ENCODE data around the gene ATF7.
A peak's percentile ranks its signal among the peaks of the same experiment; 100 is the strongest.

ATF7 gene

GRCh38 chr12:53564941-53565340, 61.2 kb downstream of the ATF7 start:
- CTCF ChIA-PET, result interaction anchor here (0.6 kb wide), 2 partner anchors 192 to 646 kb away, joined by 3 to 4 read pairs; no protein-coding TSS in a partner anchor
- POLR2A ChIA-PET, result interaction anchor here (0.5 kb wide), 1 partner anchor 110 kb away, joined by 3 read pairs; no protein-coding TSS in a partner anchor
- Histone ChIP-seq H3K36me3 (ENCODE audit: control insufficient read depth in 2 of 2, insufficient read depth in 1 of 2, low read length in 2 of 2) (no peaks in the 10 kb centered on the region), H3K4me3 (ENCODE audit: low read depth, low read length) (no peak overlapping the region), H3K4me1 (ENCODE audit: control insufficient read depth, insufficient read depth, low read length) (peaks cover 21% of the 10 kb centered on the region; the same call in 1 of the 2 replicates), H3K9me3 (ENCODE audit: control insufficient read depth, insufficient read depth, low read depth, low read length) (no peaks in the 10 kb centered on the region), H3K27ac (ENCODE audit: extremely low read depth, low read depth, low read length) (no peak overlapping the region)
- no peak for TF ChIP-seq ZNF776 (tag by site-specific recombination; IDR thresholded peaks at IDR 0.05; ENCODE audit: borderline replicate concordance)
- no peak for TF ChIP-seq ZNF223 (tag by site-specific recombination; IDR thresholded peaks at IDR 0.05)
- no peak for TF ChIP-seq ELK4 (IDR thresholded peaks at IDR 0.05; ENCODE audit: borderline replicate concordance, low read depth, low read length)
- no peak for TF ChIP-seq ZNF37A (tag by site-specific recombination; IDR thresholded peaks at IDR 0.05)
- no peak for TF ChIP-seq ZNF521 (tag by site-specific recombination; IDR thresholded peaks at IDR 0.05)

DNA sequence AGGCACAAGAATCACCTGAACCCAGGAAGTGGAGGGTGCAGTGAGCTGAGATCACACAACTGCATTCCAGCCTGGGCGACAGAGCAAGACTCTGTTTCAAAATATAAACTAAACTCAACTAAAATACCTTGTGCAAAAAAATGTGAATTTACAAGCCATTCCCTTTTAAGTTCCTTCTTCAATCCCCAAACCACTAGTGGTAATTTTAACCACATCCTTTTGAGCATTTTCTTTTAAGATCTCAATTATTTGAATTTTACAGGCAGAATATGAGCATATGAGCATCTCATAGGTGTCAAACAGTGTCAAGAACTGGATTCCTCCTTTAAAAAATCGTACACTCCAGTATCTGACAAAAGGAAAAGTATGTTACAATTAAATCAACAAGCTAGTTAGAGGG, 61.9 kb downstream of the ATF7 start:
- Histone ChIP-seq H3K4me1 (ENCODE audit: control insufficient read depth, insufficient read depth, low read length) (peaks cover 19% of the 10 kb centered on the region; the same call in 1 of the 2 replicates), H3K27ac (ENCODE audit: extremely low read depth, low read depth, low read length) (no peak overlapping the region), H3K4me3 (ENCODE audit: low read depth, low read length) (no peak overlapping the region), H3K36me3 (ENCODE audit: control insufficient read depth in 2 of 2, insufficient read depth in 1 of 2, low read length in 2 of 2) (no peaks in the 10 kb centered on the region), H3K9me3 (ENCODE audit: control insufficient read depth, insufficient read depth, low read depth, low read length) (no peaks in the 10 kb centered on the region)
- POLR2A ChIA-PET, result no interaction called here
- TF ChIP-seq ATF2 (tag by site-specific recombination; IDR thresholded peaks at IDR 0.05; ENCODE audit: low read depth), result no peak
- CTCF ChIA-PET, result interaction anchor here (0.6 kb wide), 1 partner anchor 646 kb away, joined by 3 read pairs; no protein-coding TSS in a partner anchor

- TF ChIP-seq ZNF658 (tag by site-specific recombination; IDR thresholded peaks at IDR 0.05) (no peak), ZIC2 (tag by site-specific recombination; IDR thresholded peaks at IDR 0.05) (no peak), ZNF280C (tag by site-specific recombination; IDR thresholded peaks at IDR 0.05) (no peak), GLI2 (tag by site-specific recombination; IDR thresholded peaks at IDR 0.05; ENCODE audit: borderline replicate concordance, low read depth) (no peak)
- Histone ChIP-seq H3K4me1 (ENCODE audit: control insufficient read depth, insufficient read depth, low read length) (peaks cover 12% of the 10 kb centered on the region; the same call in 1 of the 2 replicates), H3K36me3 (ENCODE audit: control insufficient read depth in 2 of 2, insufficient read depth in 1 of 2, low read length in 2 of 2) (no peaks in the 10 kb centered on the region), H3K27ac (ENCODE audit: extremely low read depth, low read depth, low read length) (no peak overlapping the region), H3K9me3 (ENCODE audit: control insufficient read depth, insufficient read depth, low read depth, low read length) (no peaks in the 10 kb centered on the region), H3K4me3 (ENCODE audit: low read depth, low read length) (no peak overlapping the region)
- ChIA-PET POLR2A (no interaction called here), CTCF (no interaction called here)
These were observed 62.6 kb downstream of the ATF7 start for GRCh38 chr12:53563452-53564028.

- Histone ChIP-seq H3K4me1 (ENCODE audit: control insufficient read depth, insufficient read depth, low read length) (0 out of 2 replicates have a peak, but pooled peaks cover 2% of the 10 kb centered on the region), H3K4me3 (ENCODE audit: low read depth, low read length) (no peak overlapping the region), H3K36me3 (ENCODE audit: control insufficient read depth in 2 of 2, insufficient read depth in 1 of 2, low read length in 2 of 2) (no peaks in the 10 kb centered on the region), H3K27ac (ENCODE audit: extremely low read depth, low read depth, low read length) (no peak overlapping the region), H3K9me3 (ENCODE audit: control insufficient read depth, insufficient read depth, low read depth, low read length) (no peaks in the 10 kb centered on the region)
- POLR2A ChIA-PET, result no interaction called here
- CTCF ChIA-PET, result interaction anchor here (1.2 kb wide), 1 partner anchor 117 kb away, joined by 4 read pairs; no protein-coding TSS in a partner anchor
- TF ChIP-seq, protein P1, sequence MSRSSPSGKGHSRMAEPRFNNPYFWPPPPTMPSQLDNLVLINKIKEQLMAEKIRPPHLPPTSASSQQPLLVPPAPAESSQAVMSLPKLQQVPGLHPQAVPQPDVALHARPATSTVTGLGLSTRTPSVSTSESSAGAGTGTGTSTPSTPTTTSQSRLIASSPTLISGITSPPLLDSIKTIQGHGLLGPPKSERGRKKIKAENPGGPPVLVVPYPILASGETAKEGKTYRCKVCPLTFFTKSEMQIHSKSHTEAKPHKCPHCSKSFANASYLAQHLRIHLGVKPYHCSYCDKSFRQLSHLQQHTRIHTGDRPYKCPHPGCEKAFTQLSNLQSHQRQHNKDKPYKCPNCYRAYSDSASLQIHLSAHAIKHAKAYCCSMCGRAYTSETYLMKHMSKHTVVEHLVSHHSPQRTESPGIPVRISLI (tag by site-specific recombination; IDR thresholded peaks at IDR 0.05), result peak; percentile 78; the same call in 1 of the 2 replicates
- TF ChIP-seq ZNF184 (tag by site-specific recombination; IDR thresholded peaks at IDR 0.05), result 0 out of 2 replicates have a peak, but pooled peaks have one; percentile 59
- peak; percentile 92 for TF ChIP-seq OSR2 (tag by site-specific recombination; IDR thresholded peaks at IDR 0.05)
- TF ChIP-seq SCRT2 (tag by site-specific recombination; IDR thresholded peaks at IDR 0.05), result peak; percentile 26; the same call in 1 of the 2 replicates
- no peak for TF ChIP-seq ZNF76 (tag by site-specific recombination; IDR thresholded peaks at IDR 0.05; ENCODE audit: borderline replicate concordance, low read depth)
- TF ChIP-seq, protein P2, sequence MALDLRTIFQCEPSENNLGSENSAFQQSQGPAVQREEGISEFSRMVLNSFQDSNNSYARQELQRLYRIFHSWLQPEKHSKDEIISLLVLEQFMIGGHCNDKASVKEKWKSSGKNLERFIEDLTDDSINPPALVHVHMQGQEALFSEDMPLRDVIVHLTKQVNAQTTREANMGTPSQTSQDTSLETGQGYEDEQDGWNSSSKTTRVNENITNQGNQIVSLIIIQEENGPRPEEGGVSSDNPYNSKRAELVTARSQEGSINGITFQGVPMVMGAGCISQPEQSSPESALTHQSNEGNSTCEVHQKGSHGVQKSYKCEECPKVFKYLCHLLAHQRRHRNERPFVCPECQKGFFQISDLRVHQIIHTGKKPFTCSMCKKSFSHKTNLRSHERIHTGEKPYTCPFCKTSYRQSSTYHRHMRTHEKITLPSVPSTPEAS (tag by site-specific recombination; IDR thresholded peaks at IDR 0.05), result no peak
- TF ChIP-seq, protein P3, sequence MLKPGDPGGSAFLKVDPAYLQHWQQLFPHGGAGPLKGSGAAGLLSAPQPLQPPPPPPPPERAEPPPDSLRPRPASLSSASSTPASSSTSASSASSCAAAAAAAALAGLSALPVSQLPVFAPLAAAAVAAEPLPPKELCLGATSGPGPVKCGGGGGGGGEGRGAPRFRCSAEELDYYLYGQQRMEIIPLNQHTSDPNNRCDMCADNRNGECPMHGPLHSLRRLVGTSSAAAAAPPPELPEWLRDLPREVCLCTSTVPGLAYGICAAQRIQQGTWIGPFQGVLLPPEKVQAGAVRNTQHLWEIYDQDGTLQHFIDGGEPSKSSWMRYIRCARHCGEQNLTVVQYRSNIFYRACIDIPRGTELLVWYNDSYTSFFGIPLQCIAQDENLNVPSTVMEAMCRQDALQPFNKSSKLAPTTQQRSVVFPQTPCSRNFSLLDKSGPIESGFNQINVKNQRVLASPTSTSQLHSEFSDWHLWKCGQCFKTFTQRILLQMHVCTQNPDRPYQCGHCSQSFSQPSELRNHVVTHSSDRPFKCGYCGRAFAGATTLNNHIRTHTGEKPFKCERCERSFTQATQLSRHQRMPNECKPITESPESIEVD (tag by site-specific recombination; IDR thresholded peaks at IDR 0.05), result peak; percentile 69
- TF ChIP-seq IKZF3 (tag by site-specific recombination; IDR thresholded peaks at IDR 0.05), result 0 out of 2 replicates have a peak, but pooled peaks have one; percentile 34
These were observed 64.6 kb downstream of the ATF7 start for GRCh38 chr12:53561590-53561953.

Data from HEK293 (cell line).